ENCODE data around the gene SEMA4B.
"Not testable (repeated sequence)": the region's sequence is repeated elsewhere in the genome, so short reads cannot be mapped to it uniquely, and the experiment has no call there.

SEMA4B gene, protein sequence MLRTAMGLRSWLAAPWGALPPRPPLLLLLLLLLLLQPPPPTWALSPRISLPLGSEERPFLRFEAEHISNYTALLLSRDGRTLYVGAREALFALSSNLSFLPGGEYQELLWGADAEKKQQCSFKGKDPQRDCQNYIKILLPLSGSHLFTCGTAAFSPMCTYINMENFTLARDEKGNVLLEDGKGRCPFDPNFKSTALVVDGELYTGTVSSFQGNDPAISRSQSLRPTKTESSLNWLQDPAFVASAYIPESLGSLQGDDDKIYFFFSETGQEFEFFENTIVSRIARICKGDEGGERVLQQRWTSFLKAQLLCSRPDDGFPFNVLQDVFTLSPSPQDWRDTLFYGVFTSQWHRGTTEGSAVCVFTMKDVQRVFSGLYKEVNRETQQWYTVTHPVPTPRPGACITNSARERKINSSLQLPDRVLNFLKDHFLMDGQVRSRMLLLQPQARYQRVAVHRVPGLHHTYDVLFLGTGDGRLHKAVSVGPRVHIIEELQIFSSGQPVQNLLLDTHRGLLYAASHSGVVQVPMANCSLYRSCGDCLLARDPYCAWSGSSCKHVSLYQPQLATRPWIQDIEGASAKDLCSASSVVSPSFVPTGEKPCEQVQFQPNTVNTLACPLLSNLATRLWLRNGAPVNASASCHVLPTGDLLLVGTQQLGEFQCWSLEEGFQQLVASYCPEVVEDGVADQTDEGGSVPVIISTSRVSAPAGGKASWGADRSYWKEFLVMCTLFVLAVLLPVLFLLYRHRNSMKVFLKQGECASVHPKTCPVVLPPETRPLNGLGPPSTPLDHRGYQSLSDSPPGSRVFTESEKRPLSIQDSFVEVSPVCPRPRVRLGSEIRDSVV

DNA sequence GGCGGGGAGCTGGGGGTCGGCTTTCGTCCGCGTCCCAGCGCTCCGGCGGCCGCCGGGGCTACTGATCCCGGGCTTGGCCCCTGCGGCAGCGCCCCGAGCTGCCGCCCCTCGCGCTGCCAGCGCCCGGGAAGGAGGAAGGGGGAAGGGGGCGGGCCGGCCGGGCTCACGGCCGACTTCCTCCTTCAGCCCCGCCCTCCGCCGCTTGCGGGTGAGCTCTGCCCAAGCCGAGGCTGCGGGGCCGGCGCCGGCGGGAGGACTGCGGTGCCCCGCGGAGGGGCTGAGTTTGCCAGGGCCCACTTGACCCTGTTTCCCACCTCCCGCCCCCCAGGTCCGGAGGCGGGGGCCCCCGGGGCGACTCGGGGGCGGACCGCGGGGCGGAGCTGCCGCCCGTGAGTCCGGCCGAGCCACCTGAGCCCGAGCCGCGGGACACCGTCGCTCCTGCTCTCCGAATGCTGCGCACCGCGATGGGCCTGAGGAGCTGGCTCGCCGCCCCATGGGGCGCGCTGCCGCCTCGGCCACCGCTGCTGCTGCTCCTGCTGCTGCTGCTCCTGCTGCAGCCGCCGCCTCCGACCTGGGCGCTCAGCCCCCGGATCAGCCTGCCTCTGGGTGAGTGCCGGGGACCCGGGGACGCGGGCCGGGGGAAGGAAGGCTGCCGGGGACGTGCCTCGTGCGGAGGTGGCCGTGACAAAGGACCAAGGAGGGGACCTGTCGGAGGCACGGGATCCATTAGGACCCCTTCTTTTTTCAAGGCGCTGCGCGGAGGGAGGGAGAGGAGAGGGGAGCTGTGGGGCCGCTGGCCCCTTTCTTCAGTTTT is at the start of gene SEMA4B:
Gene SEMA4B (plus strand): TSS at position 201 of the 814 bp plus-strand sequence. CDS start 249 bp downstream, at position 450.
- DNase-seq (ENCODE audit: low read depth), result peak; percentile 65

DNA sequence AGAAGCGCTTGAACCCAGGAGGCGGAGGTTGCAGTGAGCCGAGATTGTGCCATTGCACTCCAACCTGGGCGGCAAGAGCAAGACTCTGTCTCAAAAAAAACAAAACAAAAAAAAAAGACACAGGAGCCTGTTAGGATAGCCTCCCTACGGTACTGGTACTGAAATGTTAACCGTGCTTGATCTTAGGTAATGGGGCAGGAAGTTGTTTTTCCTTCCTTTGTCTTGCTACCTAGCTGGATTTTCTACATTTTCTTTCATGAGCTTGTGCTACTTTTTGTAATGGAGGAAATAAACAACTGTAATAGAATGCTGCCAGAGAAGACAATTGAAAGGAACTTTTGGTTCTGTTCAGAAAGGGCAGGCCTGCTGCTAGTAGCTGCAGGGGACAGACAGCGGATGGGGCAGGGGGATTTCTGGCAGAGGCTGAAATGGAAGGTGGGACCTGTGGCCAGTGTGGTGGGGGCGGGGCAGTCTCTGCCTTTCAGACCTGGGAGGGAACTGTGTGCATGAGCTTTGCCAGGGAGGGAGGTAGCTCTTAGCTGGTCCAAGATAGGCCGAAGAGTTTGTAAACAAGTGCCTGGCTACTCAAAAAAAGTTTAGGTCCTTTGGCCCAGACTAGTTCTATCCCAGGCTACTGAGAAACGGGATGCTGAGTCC is 49.0 kb upstream of the SEMA4B start:
- no peak for DNase-seq (ENCODE audit: low read depth)

DNA sequence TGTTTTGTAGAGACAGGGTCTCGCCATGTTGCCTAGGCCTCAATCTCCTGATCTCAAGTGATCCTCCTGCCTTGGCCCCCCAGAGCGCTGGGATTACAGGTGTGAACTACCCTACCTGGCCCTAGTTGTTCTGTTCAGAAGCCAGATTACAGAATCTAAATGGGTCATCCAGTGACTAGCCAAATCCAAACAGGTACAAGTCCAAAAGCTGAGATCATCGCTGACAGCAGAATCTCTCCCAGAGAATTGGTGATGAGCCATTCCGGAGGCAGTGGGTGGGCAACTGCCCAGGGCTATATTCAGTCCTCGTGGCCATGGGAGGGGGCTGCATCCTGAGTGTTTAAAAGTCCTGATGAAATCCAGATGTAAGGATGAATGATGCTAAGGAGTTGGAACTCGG is 47.5 kb upstream of the SEMA4B start:
- DNase-seq (ENCODE audit: low read depth), result no peak

DNA sequence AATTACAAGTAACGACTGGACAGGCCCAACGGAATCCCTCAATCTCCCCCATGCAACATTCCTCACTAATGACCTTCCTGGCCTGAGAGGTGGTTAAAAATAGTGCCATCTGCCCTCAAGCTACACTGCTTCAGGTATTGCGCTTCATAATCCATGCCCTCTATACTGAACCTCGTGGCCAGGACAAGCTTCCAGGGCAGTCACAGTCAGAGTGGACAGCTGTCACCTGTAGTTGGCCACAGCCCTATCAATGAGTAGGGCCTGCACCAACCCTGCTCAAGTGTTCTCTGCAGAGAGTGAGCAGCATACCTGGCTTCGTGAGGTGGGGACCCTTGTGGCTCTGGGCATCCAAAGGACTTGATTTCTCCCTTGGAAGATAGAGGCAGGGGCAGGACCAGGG is 46.9 kb upstream of the SEMA4B start:
- no peak for DNase-seq (ENCODE audit: low read depth)

DNA sequence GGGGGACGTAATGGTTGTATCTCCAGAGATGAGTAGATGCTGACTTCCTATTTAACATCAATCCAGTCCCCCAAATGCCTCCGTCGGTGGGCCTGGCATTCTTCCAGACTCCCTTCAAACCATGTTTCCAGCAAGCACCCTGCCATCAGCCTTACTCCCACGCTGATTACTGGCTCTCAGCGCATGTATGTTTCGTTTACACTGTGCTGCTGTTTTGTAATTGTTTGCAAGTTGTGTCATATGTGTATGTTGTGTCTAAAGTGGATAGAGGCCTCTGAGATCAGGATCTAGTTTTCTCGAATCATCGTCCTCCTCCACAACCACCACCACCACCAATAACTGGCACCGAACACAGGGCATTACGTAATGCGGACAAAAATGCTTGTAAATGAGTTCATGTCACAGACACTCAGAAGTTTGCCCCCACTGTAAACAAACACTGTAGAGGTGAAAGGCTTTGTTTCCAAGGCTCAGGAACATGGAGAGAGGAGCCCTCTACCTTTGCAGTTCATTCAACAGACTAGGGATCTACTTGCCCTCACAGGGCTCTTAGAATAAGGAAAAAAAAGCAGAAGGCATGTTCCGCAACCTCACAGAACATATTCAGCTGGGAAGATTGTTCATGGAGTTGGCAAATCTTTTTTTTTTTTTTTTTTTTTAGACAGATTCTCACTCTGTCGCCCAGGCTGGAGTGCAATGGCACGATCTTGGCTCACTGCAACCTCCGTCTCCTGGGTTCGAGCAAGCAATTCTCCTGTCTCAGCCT is 46.1 kb upstream of the SEMA4B start:
- no peak for DNase-seq (ENCODE audit: low read depth)

DNA sequence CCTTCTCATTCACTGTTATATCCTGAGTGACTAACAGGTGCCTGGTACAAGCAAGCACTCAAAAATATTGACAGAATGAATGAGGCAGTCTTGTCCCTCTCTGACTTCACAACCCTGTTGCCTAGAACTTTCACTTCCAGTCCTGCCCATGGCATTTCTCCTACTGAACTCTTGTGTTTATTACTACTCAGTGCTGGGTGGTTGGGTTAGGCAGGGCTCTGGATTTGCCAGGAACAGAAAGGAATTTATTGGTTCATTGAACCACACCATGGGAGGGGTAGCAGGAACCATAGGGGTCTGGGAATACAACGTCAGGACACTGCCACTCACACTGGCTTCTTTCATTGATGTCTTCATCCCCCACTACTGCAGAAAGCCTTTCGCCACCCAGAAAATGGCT is 41.9 kb upstream of the SEMA4B start:
- no peak for DNase-seq (ENCODE audit: low read depth)

DNA sequence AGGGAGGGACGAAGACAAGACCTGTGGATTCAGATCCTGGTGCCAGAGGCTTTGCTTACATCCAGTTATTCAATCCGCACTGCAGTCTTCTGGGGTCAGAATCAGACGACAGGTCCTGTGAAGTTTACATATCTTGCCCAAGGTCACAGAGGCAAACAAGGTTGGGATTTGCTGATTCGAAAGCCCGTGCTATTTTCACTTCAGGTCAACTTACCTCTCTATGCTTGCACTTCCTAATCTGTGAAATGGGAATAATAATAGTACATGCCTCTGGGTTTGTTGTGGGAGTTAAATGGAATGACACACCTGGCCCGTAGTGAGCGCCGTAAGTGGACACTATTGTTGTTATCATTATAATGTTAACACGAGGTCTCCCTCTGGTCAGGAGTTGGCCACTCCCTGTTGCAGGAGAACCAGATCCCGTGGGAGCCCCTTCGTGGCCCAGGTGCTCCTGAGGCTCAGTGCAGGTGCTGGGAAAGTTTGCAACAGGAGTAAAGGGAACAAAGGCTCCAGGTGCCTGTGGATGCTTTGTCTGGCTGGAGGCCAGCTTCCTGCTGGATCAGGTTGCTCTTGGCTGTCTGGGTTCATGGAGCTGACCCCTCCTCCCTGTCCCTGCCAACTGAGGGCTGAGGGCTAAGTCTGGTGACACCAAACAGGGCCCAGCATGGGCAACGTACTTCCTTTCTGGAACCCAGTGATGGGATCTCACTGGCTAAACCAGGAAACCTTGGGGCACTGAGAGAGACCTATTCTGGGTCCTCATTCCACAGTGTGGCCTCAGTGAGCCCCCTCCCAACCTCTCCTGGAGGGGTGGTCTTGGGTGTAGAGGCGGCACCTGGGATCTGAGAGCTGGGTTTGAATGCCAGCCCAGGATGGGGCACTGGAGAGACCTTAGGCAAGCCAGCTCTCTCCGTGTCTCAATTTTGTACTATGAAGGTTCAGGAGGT is 40.1 kb upstream of the SEMA4B start:
- no peak for DNase-seq (ENCODE audit: low read depth)

DNA sequence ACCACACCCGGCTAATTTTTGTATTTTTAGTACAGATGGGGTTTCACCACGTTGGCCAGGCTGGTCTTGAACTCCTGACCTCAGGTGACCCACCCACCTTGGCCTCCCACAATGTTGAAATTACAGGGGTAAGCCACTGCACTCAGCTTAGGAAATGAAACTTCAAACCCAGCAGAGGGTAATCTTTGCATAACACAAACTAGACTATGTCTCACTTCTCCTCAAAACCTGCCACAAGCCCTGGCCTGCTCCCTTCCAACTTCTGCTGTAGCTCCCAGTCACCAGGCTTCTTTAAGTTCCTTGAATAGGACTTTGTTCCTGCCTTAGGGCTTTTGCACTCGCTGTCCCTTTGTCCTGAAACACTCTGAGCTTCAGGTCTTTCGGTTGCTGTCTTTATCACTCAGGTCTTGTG is 39.2 kb upstream of the SEMA4B start:
- DNase-seq (ENCODE audit: low read depth), result no peak

DNA sequence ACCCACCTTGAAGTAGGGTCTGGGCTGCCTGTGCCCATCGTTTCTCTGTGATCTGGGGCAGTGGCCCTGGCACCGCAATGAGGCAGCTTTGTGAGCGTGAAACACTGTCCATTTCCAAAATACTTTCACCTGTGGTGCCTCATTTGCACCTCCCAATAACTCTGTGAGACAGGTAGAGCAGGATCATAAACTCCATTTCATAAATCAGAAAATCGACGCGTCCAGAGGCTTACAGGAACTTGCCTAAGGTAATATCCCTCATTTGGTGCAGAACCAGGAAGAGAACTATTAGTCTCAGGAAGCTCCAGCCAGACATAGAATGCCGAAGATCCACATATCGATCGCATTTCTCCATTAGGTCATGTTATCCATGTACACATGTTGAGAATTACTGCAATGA is 38.2 kb upstream of the SEMA4B start:
- no peak for DNase-seq (ENCODE audit: low read depth)

DNA sequence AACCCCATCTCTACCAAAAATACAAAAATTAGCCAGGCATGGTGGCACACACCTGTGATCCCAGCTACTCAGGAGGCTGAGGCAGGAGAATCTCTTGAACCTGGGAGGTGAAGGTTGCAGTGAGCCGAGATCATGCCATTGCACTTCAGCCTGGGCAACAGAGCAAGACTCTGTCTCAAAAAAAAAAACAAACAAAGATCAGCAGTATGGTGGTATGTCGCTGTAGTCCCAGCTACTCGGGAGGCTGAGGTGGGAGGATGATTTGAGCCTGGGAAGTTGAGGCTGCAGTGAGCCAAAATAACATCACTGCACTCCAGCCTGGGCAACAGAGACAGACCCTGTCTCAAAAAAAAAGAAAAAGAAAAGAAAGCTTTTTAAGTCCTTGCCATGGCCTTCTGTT is 36.9 kb upstream of the SEMA4B start:
- DNase-seq (ENCODE audit: low read depth), result not testable (repeated sequence)

DNA sequence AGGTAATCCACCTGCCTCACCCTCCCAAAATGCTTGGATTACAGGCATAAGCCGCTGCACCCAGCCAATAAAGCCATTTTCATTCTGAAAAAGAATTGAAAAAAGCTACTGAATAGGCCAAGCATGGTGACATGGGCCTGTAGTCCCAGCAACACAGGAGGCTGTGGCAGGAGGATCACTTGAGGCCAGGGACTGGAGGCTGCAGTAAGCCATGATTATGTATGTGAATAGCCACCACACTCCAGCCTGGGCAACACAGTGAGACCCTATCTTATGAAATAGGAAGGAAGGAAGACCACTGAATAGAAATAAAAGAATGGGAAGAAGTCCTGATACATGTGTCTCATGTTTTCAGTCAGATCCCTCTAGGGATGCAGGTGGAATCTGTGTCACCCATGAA is 36.0 kb upstream of the SEMA4B start:
- no peak for DNase-seq (ENCODE audit: low read depth)

DNA sequence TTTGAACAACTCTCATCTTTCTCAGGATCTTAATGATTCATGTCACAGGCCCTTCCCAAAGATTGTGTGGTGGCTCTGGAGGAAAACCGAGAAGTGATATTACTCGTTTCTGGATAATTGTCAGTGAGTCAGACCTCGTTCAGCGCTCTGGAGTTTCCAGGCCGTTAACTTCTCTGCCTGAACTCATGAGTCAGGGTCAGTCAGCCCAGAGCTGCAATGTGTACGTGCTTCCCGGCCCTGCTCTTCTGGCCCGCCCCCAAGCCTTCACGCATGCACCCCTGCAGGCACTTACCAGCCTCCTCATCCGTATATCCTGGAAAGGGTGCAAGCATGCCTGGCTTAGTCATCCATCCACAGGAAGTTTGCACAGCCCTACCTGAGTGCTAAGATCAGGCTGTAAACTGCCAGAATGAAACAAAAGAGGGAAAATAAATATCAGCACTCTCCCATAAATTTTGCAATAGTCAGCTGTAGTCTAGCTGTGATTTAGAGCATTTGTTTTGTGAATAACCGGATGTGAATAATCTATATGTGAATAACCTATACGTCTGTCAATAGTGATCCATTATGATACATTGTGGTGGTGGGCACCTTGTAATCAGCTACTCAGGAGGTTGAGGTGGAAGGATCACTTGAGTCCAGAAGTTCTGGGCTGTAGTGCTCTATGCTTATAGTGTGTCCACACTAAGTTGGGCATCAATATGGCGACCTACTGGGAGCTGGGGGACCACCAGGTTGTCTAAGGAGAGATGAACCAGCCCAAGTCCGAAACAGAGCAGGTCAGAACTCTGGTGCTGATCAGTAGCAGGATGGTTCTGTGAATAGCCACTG is 35.3 kb upstream of the SEMA4B start:
- peak; percentile 64 for DNase-seq (ENCODE audit: low read depth)

DNA sequence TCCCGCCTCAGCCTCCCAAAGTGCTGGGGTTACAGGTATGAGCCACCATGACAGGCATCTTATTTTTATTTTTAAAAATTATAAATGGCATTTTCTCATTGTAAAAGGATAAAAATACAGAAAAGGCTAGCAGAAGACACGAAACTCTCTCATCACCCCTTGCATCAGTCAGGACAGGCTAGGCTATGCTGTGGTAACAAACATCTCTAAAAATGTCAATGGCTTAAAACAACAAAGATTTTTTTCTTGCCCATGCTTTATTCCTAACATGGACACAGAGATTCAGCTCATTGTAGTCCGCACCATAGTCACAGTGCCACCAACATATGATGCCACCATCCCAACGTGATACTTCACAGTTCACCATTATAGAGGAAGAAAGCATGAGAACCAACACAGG is 34.0 kb upstream of the SEMA4B start:
- no peak for DNase-seq (ENCODE audit: low read depth)

DNA sequence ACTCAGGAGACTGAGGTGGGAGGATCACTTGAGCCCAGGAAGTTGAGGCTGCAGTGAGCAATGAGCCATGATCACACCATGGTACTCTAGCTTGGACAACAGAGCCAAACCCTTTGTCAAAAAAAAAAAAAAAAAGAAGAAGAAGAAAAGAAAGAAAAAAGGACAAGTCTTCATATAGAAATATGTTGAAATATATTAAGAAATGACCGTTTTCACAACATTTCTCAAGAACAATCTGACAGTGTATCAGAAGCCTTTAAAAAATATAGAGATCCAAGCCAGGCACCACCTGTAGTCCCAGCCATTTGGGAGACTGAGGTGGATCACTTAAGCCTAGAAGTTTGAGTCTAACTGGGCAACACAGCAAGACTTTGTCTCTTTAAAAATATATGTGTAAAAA is 29.5 kb upstream of the SEMA4B start:
- DNase-seq (ENCODE audit: low read depth), result no peak

DNA sequence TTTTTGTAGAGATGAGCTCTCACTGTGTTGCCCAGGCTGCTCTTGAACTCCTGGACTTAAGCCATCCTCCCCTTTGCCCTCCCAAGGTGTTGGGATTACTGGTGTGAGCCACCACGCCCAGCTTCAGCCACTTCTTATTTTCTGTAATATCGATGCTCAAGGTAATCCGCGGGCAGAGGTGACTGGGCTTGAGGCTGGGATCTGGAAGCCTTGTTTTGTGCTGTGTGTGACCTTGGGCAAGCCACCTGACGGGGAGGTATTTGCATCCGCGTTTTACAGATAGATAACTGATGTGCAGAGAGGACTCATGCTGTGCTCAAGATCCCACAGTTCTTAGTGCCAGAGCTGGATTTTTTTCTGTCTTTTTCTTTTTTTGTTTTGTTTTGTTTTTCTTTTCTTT is 27.8 kb upstream of the SEMA4B start:
- DNase-seq (ENCODE audit: low read depth), result no peak

DNA sequence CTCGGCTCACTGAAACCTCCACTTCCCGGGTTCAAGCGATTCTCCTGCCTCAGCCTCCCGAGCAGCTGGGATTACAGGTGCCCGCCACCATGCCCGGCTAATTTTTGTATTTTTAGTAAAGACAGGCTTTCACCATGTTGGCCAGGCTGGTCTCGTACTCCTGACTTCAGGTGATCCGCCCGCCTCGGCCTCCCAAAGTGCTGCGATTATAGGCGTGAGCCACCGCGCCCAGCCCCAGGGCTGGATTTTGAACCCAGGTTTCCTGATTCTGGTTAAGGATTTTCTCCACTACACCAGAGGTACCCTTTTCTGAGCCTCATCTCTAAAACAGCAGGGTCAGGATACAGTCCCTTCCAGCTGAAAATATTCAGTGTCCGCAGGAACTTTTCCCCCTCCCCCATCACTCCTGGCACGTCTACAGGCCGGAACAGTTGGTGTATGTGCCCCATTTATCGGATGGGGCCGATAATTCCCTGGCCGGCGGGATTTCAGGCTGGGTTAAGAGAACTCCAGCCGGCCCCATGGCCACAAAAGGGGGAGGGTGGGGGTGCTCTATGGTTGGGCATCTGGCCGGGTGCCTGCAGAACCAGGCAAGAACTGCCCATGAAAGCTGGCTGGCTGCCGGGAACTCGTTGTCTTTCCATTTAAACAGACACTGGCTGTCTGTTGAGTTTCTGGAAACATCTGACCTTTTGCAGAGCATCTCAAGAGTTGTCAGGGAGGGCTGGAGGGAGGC is 26.8 kb upstream of the SEMA4B start:
- no peak for DNase-seq (ENCODE audit: low read depth)

DNA sequence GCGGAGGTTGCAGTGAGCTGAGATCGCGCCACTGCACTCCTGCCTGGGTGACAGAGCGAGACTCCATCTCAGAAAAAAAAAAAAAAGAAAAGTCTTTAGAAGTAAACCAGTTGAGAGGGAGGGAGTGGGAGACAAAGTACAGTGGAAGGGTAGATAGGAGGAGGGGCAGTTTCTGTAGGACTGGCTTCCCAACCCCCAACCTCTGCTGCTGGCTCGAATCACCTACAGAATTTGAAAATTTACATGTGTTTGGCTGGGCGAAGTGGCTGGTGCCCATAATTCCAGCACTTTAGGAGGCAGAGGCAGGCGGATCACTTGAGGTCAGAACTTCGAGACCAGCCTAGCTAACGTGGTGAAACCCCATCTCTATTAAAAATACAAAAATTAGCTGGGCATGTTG is 24.1 kb upstream of the SEMA4B start:
- DNase-seq (ENCODE audit: low read depth), result no peak

Data from activated T-cell treated with anti-CD3 and anti-CD28 coated beads for 48 hours (primary cell).